Neuronal stem cell (in vitro differentiated cells): ENCODE measurements around the gene RNF213.

Experiments used
- DNase-seq: peaks from one replicate; pipeline ENCODE4 v3.0.0-alpha.2; 2013; ENCODE audit warnings: low spot score
- H2AFZ ChIP-seq: one replicate; pipeline ENCODE4 v1.6.1; 2013; ENCODE audit warnings: mild to moderate bottlenecking, low read length, inconsistent platforms
- H2AK5ac ChIP-seq: 2 replicates; pipeline ENCODE4 v1.6.1; 2013; ENCODE audit warnings: low read depth, mild to moderate bottlenecking, inconsistent platforms, low read length, moderate library complexity, mixed read lengths
- H2BK120ac ChIP-seq: 2 replicates; pipeline ENCODE4 v1.6.1; 2013; ENCODE audit warnings: low read depth, mild to moderate bottlenecking, inconsistent platforms, low read length, moderate library complexity, mixed read lengths
- H2BK12ac ChIP-seq: one replicate; pipeline ENCODE4 v1.6.1; 2013; ENCODE audit warnings: low read length, inconsistent platforms
- H2BK15ac ChIP-seq: 2 replicates; pipeline ENCODE4 v1.6.1; 2013; ENCODE audit warnings: mild to moderate bottlenecking, low read length, inconsistent platforms, mixed read lengths
- H2BK5ac ChIP-seq: one replicate; pipeline ENCODE4 v1.6.1; 2013; ENCODE audit warnings: inconsistent platforms, mild to moderate bottlenecking, low read length, moderate library complexity
- H3K14ac ChIP-seq: one replicate; pipeline ENCODE4 v1.6.1; 2013; ENCODE audit warnings: low read length, inconsistent platforms
- H3K18ac ChIP-seq: 2 replicates; pipeline ENCODE4 v1.6.1; 2013; ENCODE audit warnings: low read length, inconsistent platforms
- H3K23ac ChIP-seq: 2 replicates; pipeline ENCODE4 v1.6.1; 2013; ENCODE audit warnings: low read depth, mild to moderate bottlenecking, mixed read lengths, low read length, inconsistent platforms; ENCODE audit not compliant: poor library complexity
- H3K27ac ChIP-seq: replicated peaks from 3 replicates; pipeline ENCODE4 v1.5.1; 2013; ENCODE audit warnings: low read length, inconsistent platforms
- H3K27me3 ChIP-seq, 3 experiments: 2 replicates each; pipeline ENCODE4 v1.6.1; 2013; ENCODE audit warnings: low read length in 3 of 3, mild to moderate bottlenecking in 2 of 3, inconsistent platforms in 1 of 3, low read depth in 1 of 3, mixed read lengths in 1 of 3, moderate library complexity in 1 of 3; ENCODE audit not compliant: control insufficient read depth in 3 of 3, insufficient read depth in 3 of 3
- H3K36me3 ChIP-seq, 2 donors: replicated peaks in 1 of 2; 2 replicates each; pipeline ENCODE4 v1.6.1; 2013; ENCODE audit warnings: low read length in 2 of 2; ENCODE audit not compliant: control insufficient read depth in 2 of 2, insufficient read depth in 2 of 2
- H3K4ac ChIP-seq: 2 replicates; pipeline ENCODE4 v1.6.1; 2013; ENCODE audit warnings: inconsistent platforms, mild to moderate bottlenecking, low read length, moderate library complexity
- H3K4me1 ChIP-seq, 2 donors: 1 replicate in 1 of 2; 2 replicates in 1 of 2; pipeline ENCODE4 v1.6.1; 2013; ENCODE audit warnings: low read length in 2 of 2, low read depth in 1 of 2; ENCODE audit not compliant: control insufficient read depth in 2 of 2, insufficient read depth in 1 of 2
- H3K4me2 ChIP-seq: one replicate; pipeline ENCODE4 v1.6.1; 2013; ENCODE audit warnings: mild to moderate bottlenecking, low read length, inconsistent platforms; ENCODE audit not compliant: insufficient read depth, poor library complexity, severe bottlenecking
- H3K4me3 ChIP-seq, 2 donors: 2 replicates each; pipeline ENCODE4 v1.5.1; 2013; ENCODE audit warnings: low read length in 2 of 2, mild to moderate bottlenecking in 2 of 2, inconsistent platforms in 1 of 2, moderate library complexity in 1 of 2
- H3K79me1 ChIP-seq: one replicate; pipeline ENCODE4 v1.6.1; 2013; ENCODE audit warnings: low read depth, mild to moderate bottlenecking, inconsistent platforms, low read length, moderate library complexity
- H3K9ac ChIP-seq: one replicate; pipeline ENCODE4 v1.6.1; 2013; ENCODE audit warnings: mild to moderate bottlenecking, low read depth, low read length, inconsistent platforms; ENCODE audit not compliant: poor library complexity
- H3K9me3 ChIP-seq, 2 donors: replicated peaks in 1 of 2; 2 replicates each; pipeline versions ENCODE3 to v1.6.1; 2013; ENCODE audit warnings: low read length in 2 of 2, mild to moderate bottlenecking in 2 of 2, inconsistent platforms in 1 of 2, low read depth in 1 of 2, mixed read lengths in 1 of 2, moderate library complexity in 1 of 2; ENCODE audit not compliant: control insufficient read depth in 2 of 2, insufficient read depth in 1 of 2
- H4K8ac ChIP-seq: one replicate; pipeline ENCODE4 v1.6.1; 2013; ENCODE audit warnings: low read depth, mild to moderate bottlenecking, inconsistent platforms, low read length, moderate library complexity
- H4K91ac ChIP-seq: one replicate; pipeline ENCODE4 v1.6.1; 2013; ENCODE audit warnings: low read length, low read depth, mild to moderate bottlenecking, inconsistent platforms; ENCODE audit not compliant: poor library complexity
- WGBS, 2 donors: extraction: QIAGEN DNeasy Blood & Tissue Kit; methylation state at CpG; one replicate each; pipeline ENCODE4 v1.1.7; 2013; ENCODE audit warnings: missing lambda C conversion rate in 2 of 2, mixed read lengths in 1 of 2; ENCODE audit not compliant: insufficient read length in 2 of 2, insufficient replicate concordance in 1 of 2; ENCODE audit errors: extremely low coverage in 2 of 2; 5-methylcytosine and 5-hydroxymethylcytosine counted together

RNF213 gene

GRCh38 chr17:80422981-80423380 lies 162.3 kb downstream of the RNF213 start:
- no CpG with 5 or more reads among the region's 20 CpGs for WGBS, 2 donors
- no peak overlapping the region for H3K9ac ChIP-seq
- no peak for DNase-seq
- peaks cover 0 to 2% of the 10 kb centered on the region in 2 donors for H3K9me3 ChIP-seq
- no peak overlapping the region for H2BK5ac ChIP-seq
- no peak overlapping the region for H2BK15ac ChIP-seq
- H3K23ac ChIP-seq, result peak overlapping the region; percentile 98
- H3K14ac ChIP-seq, result no peak overlapping the region
- H3K4ac ChIP-seq, result no peak overlapping the region
- no peaks in the 10 kb centered on the region for H3K27me3 ChIP-seq
- no peak overlapping the region for H3K27ac ChIP-seq
- no peak overlapping the region for H3K18ac ChIP-seq
- no peak overlapping the region for H2AK5ac ChIP-seq
- H4K8ac ChIP-seq, result no peak overlapping the region
- no peak overlapping the region for H3K4me2 ChIP-seq
- H3K4me1 ChIP-seq, result peaks cover 0 to 1% of the 10 kb centered on the region in 2 donors
- H2BK120ac ChIP-seq, result no peak overlapping the region
- H3K36me3 ChIP-seq, result peaks cover 7 to 21% of the 10 kb centered on the region in 2 donors
- H3K79me1 ChIP-seq, result no peaks in the 10 kb centered on the region
- no peak overlapping the region for H2AFZ ChIP-seq
- no peak overlapping the region for H2BK12ac ChIP-seq
- H3K4me3 ChIP-seq, result no peak overlapping the region
- no peak overlapping the region for H4K91ac ChIP-seq

GRCh38 chr17:80423536-80424225 lies 163.0 kb downstream of the RNF213 start:
- Histone ChIP-seq H3K4me1 (peaks cover 0 to 1% of the 10 kb centered on the region in 2 donors), H2BK15ac (no peak overlapping the region), H2AFZ (no peak overlapping the region), H3K4ac (no peak overlapping the region), H3K9ac (peak overlapping the region; percentile 21), H3K27me3 (no peaks in the 10 kb centered on the region), H4K91ac (no peak overlapping the region), H3K18ac (peak overlapping the region; percentile 57), H3K23ac (peak overlapping the region; percentile 98), H3K4me3 (no peak overlapping the region), H4K8ac (no peak overlapping the region), H3K14ac (no peak overlapping the region), H2BK120ac (no peak overlapping the region), H3K4me2 (no peak overlapping the region), H3K36me3 (peaks cover 2 to 14% of the 10 kb centered on the region in 2 donors), H3K9me3 (peaks cover 0 to 2% of the 10 kb centered on the region in 2 donors), H2BK5ac (no peak overlapping the region), H3K79me1 (no peaks in the 10 kb centered on the region), H3K27ac (no peak overlapping the region), H2AK5ac (peak overlapping the region; percentile 75), H2BK12ac (peak overlapping the region; percentile 10)
- DNase-seq, result no peak
- WGBS, 2 donors, result no CpG with 5 or more reads among the region's 13 CpGs

GRCh38 chr17:80424261-80424660 lies 163.6 kb downstream of the RNF213 start:
- Histone ChIP-seq H3K4me2 (no peak overlapping the region), H3K79me1 (peaks cover under 1% of the 10 kb centered on the region), H3K9ac (peak overlapping the region; percentile 21), H4K91ac (peak overlapping the region; percentile 85), H2AK5ac (peak overlapping the region; percentile 43), H2BK120ac (no peak overlapping the region), H3K4me1 (peaks cover 0 to 1% of the 10 kb centered on the region in 2 donors), H3K27me3 (no peaks in the 10 kb centered on the region), H2AFZ (no peak overlapping the region), H2BK15ac (no peak overlapping the region), H3K4ac (no peak overlapping the region), H4K8ac (no peak overlapping the region), H3K36me3 (peaks cover 1 to 11% of the 10 kb centered on the region in 2 donors), H3K14ac (no peak overlapping the region), H3K4me3 (no peak overlapping the region), H3K18ac (peak overlapping the region; percentile 48), H3K27ac (no peak overlapping the region), H3K9me3 (peaks cover 0 to 2% of the 10 kb centered on the region in 2 donors), H2BK12ac (no peak overlapping the region), H3K23ac (no peak overlapping the region), H2BK5ac (no peak overlapping the region)
- DNase-seq, result no peak
- WGBS, 2 donors, result no CpG with 5 or more reads among the region's 8 CpGs

GRCh38 chr17:80424878-80425765 lies 164.5 kb downstream of the RNF213 start:
- no peak overlapping the region for H2BK12ac ChIP-seq
- H3K4ac ChIP-seq, result no peak overlapping the region
- H3K79me1 ChIP-seq, result peaks cover 2% of the 10 kb centered on the region
- H2BK120ac ChIP-seq, result no peak overlapping the region
- no peaks in the 10 kb centered on the region for H3K27me3 ChIP-seq
- no peak overlapping the region for H3K4me2 ChIP-seq
- no peak overlapping the region for H4K8ac ChIP-seq
- peak overlapping the region; percentile 87 for H2BK5ac ChIP-seq
- no peak overlapping the region for H3K27ac ChIP-seq
- no peak for DNase-seq
- H2AK5ac ChIP-seq, result no peak overlapping the region
- H2AFZ ChIP-seq, result no peak overlapping the region
- H3K36me3 ChIP-seq, result peaks cover 0 to 3% of the 10 kb centered on the region in 2 donors
- no CpG with 5 or more reads among the region's 27 CpGs for WGBS, 2 donors
- H3K9me3 ChIP-seq, result peaks cover 0 to 2% of the 10 kb centered on the region in 2 donors
- H3K9ac ChIP-seq, result peak overlapping the region; percentile 24
- peak overlapping the region; percentile 64 for H4K91ac ChIP-seq
- peak overlapping the region; percentile 58 for H2BK15ac ChIP-seq
- no peak overlapping the region for H3K4me3 ChIP-seq
- no peak overlapping the region for H3K18ac ChIP-seq
- H3K4me1 ChIP-seq, result peaks cover 0 to 1% of the 10 kb centered on the region in 2 donors
- no peak overlapping the region for H3K14ac ChIP-seq
- H3K23ac ChIP-seq, result peak overlapping the region; percentile 43
